K562 (cell line): ENCODE measurements around the gene TCL1B. TPM values are rescaled to one million over a fixed set of nuclear protein-coding genes. Genes with fewer than 3 reads are reported as not detected.

Experiments used
- ATAC-seq: fragments of 200-7000 bp; cut with Tn5 transposase; 3 replicates; pipeline ENCODE4 v1.9.1; 2020; ENCODE audit warnings: moderate library complexity
- BruUV-seq: library from RNA; stranded (reverse); fragments of 400-500 nt; replicated peaks from 2 replicates; lab custom pipeline; 2021; lab: Mats Ljungman, UMichigan
- CTCF ChIA-PET: fragments of 300-600 bp; formaldehyde crosslinking; extraction: SDS; loops from one replicate; lab custom pipeline; 2021; ENCODE audit warnings: low intra/inter-chr PET ratio; lab: Yijun Ruan, JAX
- POLR2A ChIA-PET: fragments of 300-600, 350-650 bp; sonication (Branson Sonifier 250); formaldehyde crosslinking; extraction: SDS; loops from one replicate; lab custom pipeline; 2021; ENCODE audit warnings: antibody characterized with exemption, inconsistent platforms; lab: Yijun Ruan, JAX
- DNase-seq, 4 experiments: peaks; one replicate each; pipeline versions ENCODE4 v3.0.0 to v3.0.0-alpha.2; 2011 to 2018; ENCODE audit warnings: low spot score in 3 of 4, mixed read lengths in 3 of 4; ENCODE audit errors: extremely low read depth in 1 of 4
- FAIRE-seq: peaks from 2 replicates; lab custom pipeline; 2011; peaks lifted over from hg19 to GRCh38; lab: Jason Lieb, UNC
- H2AFZ ChIP-seq: 2 replicates; pipeline ENCODE4 v1.6.0; 2011; ENCODE audit warnings: low read depth, low read length, control low read depth, inconsistent platforms
- H3K27ac ChIP-seq: fragments of 200-600 bp; 3 replicates; pipeline ENCODE4 v1.8.0; 2011; ENCODE audit warnings: low read depth, mild to moderate bottlenecking, control low read depth, inconsistent platforms, low read length, moderate library complexity, mixed read lengths; ENCODE audit errors: extremely low read depth
- H3K27me3 ChIP-seq, 2 experiments: fragments of 300-600 bp in 1 of 2; 2 replicates in 1 of 2; 3 replicates in 1 of 2; pipeline versions ENCODE4 v1.6.0 to v1.8.0; 2011; ENCODE audit warnings: inconsistent platforms in 2 of 2, low read length in 2 of 2, mild to moderate bottlenecking in 1 of 2, mixed read lengths in 1 of 2, moderate library complexity in 1 of 2; ENCODE audit not compliant: control insufficient read depth in 2 of 2, insufficient read depth in 2 of 2
- H3K36me3 ChIP-seq: fragments of 300-600 bp; 3 replicates; pipeline ENCODE4 v1.8.0; 2011; ENCODE audit warnings: mild to moderate bottlenecking, low read length, inconsistent platforms; ENCODE audit not compliant: control insufficient read depth, insufficient read depth
- H3K4me1 ChIP-seq, 2 experiments: fragments of 200-600 bp in 1 of 2; replicated peaks in 1 of 2; 2 replicates in 1 of 2; 3 replicates in 1 of 2; pipeline versions ENCODE4 v1.5.1 to v1.8.0; 2011; ENCODE audit warnings: inconsistent platforms in 2 of 2, low read length in 2 of 2, mild to moderate bottlenecking in 1 of 2, mixed read lengths in 1 of 2, moderate library complexity in 1 of 2; ENCODE audit not compliant: control insufficient read depth in 2 of 2, insufficient read depth in 2 of 2
- H3K4me2 ChIP-seq: 2 replicates; pipeline ENCODE4 v1.6.1; 2011; ENCODE audit warnings: low read length, control low read depth, inconsistent platforms, mixed read lengths; ENCODE audit not compliant: insufficient read depth
- H3K4me3 ChIP-seq: fragments of 200-600 bp; sonication (generic), shearing (Covaris generic); 2 replicates; pipeline ENCODE4 v1.5.1; 2016; ENCODE audit warnings: control low read depth, inconsistent platforms
- H3K79me2 ChIP-seq: fragments of 200-600 bp; 3 replicates; pipeline ENCODE4 v1.8.0; 2011; ENCODE audit warnings: low read length, inconsistent platforms; ENCODE audit not compliant: control insufficient read depth, insufficient read depth
- H3K9ac ChIP-seq, 2 experiments: 2 replicates each; pipeline versions ENCODE4 v1.6.0 to v1.6.1; 2011; ENCODE audit warnings: low read depth in 2 of 2, low read length in 2 of 2, control low read depth in 1 of 2, inconsistent platforms in 1 of 2, mild to moderate bottlenecking in 1 of 2, mixed read lengths in 1 of 2; ENCODE audit not compliant: insufficient read depth in 1 of 2
- H3K9me1 ChIP-seq: one replicate; pipeline ENCODE4 v1.6.0; 2011; ENCODE audit warnings: inconsistent platforms, mild to moderate bottlenecking, low read length, moderate library complexity; ENCODE audit not compliant: control insufficient read depth, insufficient read depth
- H3K9me3 ChIP-seq: replicated peaks from 2 replicates; pipeline ENCODE4 v1.5.1; 2011; ENCODE audit warnings: low read depth, low read length, inconsistent platforms; ENCODE audit not compliant: control insufficient read depth, insufficient read depth
- H4K20me1 ChIP-seq: replicated peaks from 2 replicates; pipeline ENCODE4 v1.6.1; 2011; ENCODE audit warnings: low read length, inconsistent platforms, mixed read lengths; ENCODE audit not compliant: control insufficient read depth, insufficient read depth
- CREBBP ChIP-seq: IDR thresholded peaks from one replicate; pipeline ENCODE4 v1.6.1; 2012; ENCODE audit warnings: low read depth, mild to moderate bottlenecking, control low read depth, inconsistent platforms, low read length
- GATA2 ChIP-seq: sonication (generic); formaldehyde crosslinking; IDR thresholded peaks from 2 replicates; pipeline ENCODE4 v1.4.0; 2020; ENCODE audit warnings: mild to moderate bottlenecking, missing genetic modification reagents
- MED1 ChIP-seq: sonication (generic); formaldehyde crosslinking; IDR thresholded peaks from 2 replicates; pipeline ENCODE4 v1.8.1; 2023; ENCODE audit warnings: missing genetic modification reagents, borderline replicate concordance
- NCOA4 ChIP-seq: fragments of 450-650 bp; IDR thresholded peaks from 2 replicates; pipeline ENCODE4 v1.6.1; 2018; ENCODE audit warnings: mild to moderate bottlenecking; ENCODE audit not compliant: partially characterized antibody
- PCBP1 ChIP-seq: fragments of 200-400 bp; formaldehyde crosslinking; IDR thresholded peaks from 2 replicates; pipeline ENCODE4 v1.6.1; 2018; ENCODE audit warnings: mild to moderate bottlenecking, low read depth, low read length; ENCODE audit not compliant: poor library complexity, severe bottlenecking
- SAP30 ChIP-seq: fragments of 200-600 bp; sonication (generic); IDR thresholded peaks from 2 replicates; pipeline ENCODE4 v1.6.1; 2012; ENCODE audit warnings: borderline replicate concordance, low read depth, mild to moderate bottlenecking, moderate library complexity, low read length, control low read depth, inconsistent platforms; ENCODE audit not compliant: insufficient read depth, poor library complexity, severe bottlenecking
- TAF1 ChIP-seq: IDR thresholded peaks from 2 replicates; pipeline ENCODE4 v1.6.1; 2011; ENCODE audit warnings: mild to moderate bottlenecking, low read length, moderate library complexity; ENCODE audit not compliant: insufficient read depth, control insufficient read depth, severe bottlenecking; ENCODE audit errors: extremely low read depth
- ZBTB9 ChIP-seq: fragments of 450-650 bp; formaldehyde crosslinking; IDR thresholded peaks from 2 replicates; pipeline ENCODE4 v1.4.0; 2020; ENCODE audit warnings: mild to moderate bottlenecking, moderate library complexity
- ZFP36 ChIP-seq: fragments of 150-350 bp; IDR thresholded peaks from 2 replicates; pipeline ENCODE4 v1.6.1; 2018; ENCODE audit warnings: low read length, low read depth; ENCODE audit not compliant: partially characterized antibody
- ZNF311 ChIP-seq: fragments of 250-450 bp; sonication (Bioruptor Pico); IDR thresholded peaks from 2 replicates; pipeline ENCODE4 v1.4.0; 2020; ENCODE audit warnings: mild to moderate bottlenecking, moderate library complexity
- ZNF354B ChIP-seq: fragments of 250-450 bp; sonication (Bioruptor Pico); IDR thresholded peaks from 2 replicates; pipeline ENCODE4 v1.4.0; 2020
- ZNF586 ChIP-seq: fragments of 450-650 bp; formaldehyde crosslinking; conservative IDR thresholded peaks from 2 replicates; pipeline ENCODE4 v1.4.0; 2020; ENCODE audit warnings: mild to moderate bottlenecking, moderate library complexity
- ZNF76 ChIP-seq: fragments of 250-450 bp; sonication (Bioruptor Pico); IDR thresholded peaks from 2 replicates; pipeline ENCODE4 v1.4.0; 2020; ENCODE audit warnings: mild to moderate bottlenecking, moderate library complexity, borderline replicate concordance
- WGBS: fragments of 100-300 bp; shearing (Covaris generic); methylation state at CpG from one replicate; pipeline ENCODE4 v1.1.6; 2016; ENCODE audit warnings: low coverage, mixed read lengths; ENCODE audit not compliant: insufficient coverage; ENCODE audit errors: missing lambda C conversion rate; 5-methylcytosine and 5-hydroxymethylcytosine counted together
- in situ Hi-C: fragments of 300-500 bp; cut with MboI; formaldehyde crosslinking; loops from 4 replicates; pipeline ENCODE4 v1.15.0; 2018; ENCODE audit warnings: inconsistent platforms, mixed read lengths
- intact Hi-C: fragments of 100-400 bp; cut with micrococcal nuclease; formaldehyde crosslinking; loops from 2 replicates; pipeline ENCODE4 v1.14.2; 2022
- polyA plus RNA-seq, 8 experiments: library from polyadenylated mRNA; depleted of rRNA in 4 of 8; stranded (reverse) in 5 of 8; unstranded in 3 of 8; fragments of >200 nt; fragmentation: Nextera tagmentation in 2 of 8; fragmentation: Illumina TruSeq in 1 of 8; extraction: Ambion mirVana in 2 of 8; extraction: Trizol in 1 of 8; gene quantifications; 2 replicates each; pipeline versions ENCODE4 v1.2.1 to v1.2.3, GENCODE V29; 2011 to 2014; ENCODE audit warnings: inconsistent platforms in 1 of 8, missing spikeins in 1 of 8
- total RNA-seq, 7 experiments: library from RNA; depleted of rRNA in 6 of 7; stranded (reverse); fragments of >200 nt in 6 of 7; fragmentation: Illumina TruSeq in 2 of 7; extraction: Trizol in 2 of 7; gene quantifications; 2 replicates each; pipeline versions ENCODE4 v1.2.1 to v1.2.3, GENCODE V29; 2011 to 2021; ENCODE audit warnings: low replicate concordance in 1 of 7
- TF ChIP-seq, protein P1 (sequence below): fragments of 450-650 bp; IDR thresholded peaks from 2 replicates; pipeline ENCODE4 v1.6.1; 2014; ENCODE audit warnings: low read depth, mild to moderate bottlenecking, moderate library complexity, borderline replicate concordance
- TF ChIP-seq, protein P2 (sequence below), 2 experiments: fragments of 150-350 bp in 1 of 2; IDR thresholded peaks; 2 replicates each; pipeline ENCODE4 v1.6.1; 2012 to 2016; ENCODE audit warnings: low read depth in 2 of 2, low read length in 2 of 2, mild to moderate bottlenecking in 1 of 2, moderate library complexity in 1 of 2

TCL1B gene
- total and polyA plus RNA-seq, 9 of the 15 experiments (the other 6 are each of a cell fraction or from before 2014, with no cell fraction given): not detected

DNA sequence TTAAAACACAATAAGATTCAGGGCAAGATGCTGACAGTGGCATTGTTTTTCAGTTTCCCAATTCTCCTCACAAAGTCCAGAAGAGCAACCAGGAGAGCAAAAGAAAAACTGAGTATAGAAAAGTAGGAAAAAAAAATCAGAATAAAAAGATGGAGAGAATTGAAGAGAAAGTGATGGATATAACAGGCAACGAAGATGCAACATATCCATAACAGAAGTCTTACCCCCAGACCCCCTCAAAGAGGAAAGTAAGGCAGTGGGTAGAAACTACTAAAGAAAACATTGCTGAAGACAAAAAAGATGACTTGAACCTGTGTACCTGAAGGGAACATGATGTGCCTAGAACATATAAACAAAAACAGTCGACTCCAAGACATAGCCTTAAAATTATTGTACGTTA is 17.1 kb downstream of the TCL1B start:
- no peak for ATAC-seq
- WGBS: 5% methylated on average over 3 of the region's 3 CpGs
- Histone ChIP-seq H3K9me3 (no peaks in the 10 kb centered on the region), H3K4me3 (no peak overlapping the region), H3K4me2 (no peak overlapping the region), H3K27me3 (no peaks in the 10 kb centered on the region; a peak in 2 of 5 replicates), H3K27ac (no peak overlapping the region), H3K79me2 (no peaks in the 10 kb centered on the region), H2AFZ (no peak overlapping the region), H3K9ac (no peak overlapping the region), H3K4me1 (no peaks in the 10 kb centered on the region), H3K9me1 (no peaks in the 10 kb centered on the region), H3K36me3 (no peaks in the 10 kb centered on the region), H4K20me1 (no peaks in the 10 kb centered on the region)
- BruUV-seq: no TSS peak
- ChIA-PET CTCF (no interaction called here), POLR2A (no interaction called here)
- intact Hi-C loops (no loop called here), in situ Hi-C loops (no loop called here)
- no peak for FAIRE-seq
- DNase-seq: no peak
- TF ChIP-seq ZBTB9 (CRISPR knock-in tag) (no peak), ZNF354B (CRISPR knock-in tag) (no peak), TAF1 (no peak), ZNF76 (CRISPR knock-in tag) (no peak), PCBP1 (no peak), ZFP36 (no peak), CREBBP (no peak), MED1 (no peak), ZNF586 (CRISPR knock-in tag) (no peak), NCOA4 (no peak), ZNF311 (no peak), SAP30 (no peak), GATA2 (CRISPR knock-in tag) (no peak)
- TF ChIP-seq, protein P1, sequence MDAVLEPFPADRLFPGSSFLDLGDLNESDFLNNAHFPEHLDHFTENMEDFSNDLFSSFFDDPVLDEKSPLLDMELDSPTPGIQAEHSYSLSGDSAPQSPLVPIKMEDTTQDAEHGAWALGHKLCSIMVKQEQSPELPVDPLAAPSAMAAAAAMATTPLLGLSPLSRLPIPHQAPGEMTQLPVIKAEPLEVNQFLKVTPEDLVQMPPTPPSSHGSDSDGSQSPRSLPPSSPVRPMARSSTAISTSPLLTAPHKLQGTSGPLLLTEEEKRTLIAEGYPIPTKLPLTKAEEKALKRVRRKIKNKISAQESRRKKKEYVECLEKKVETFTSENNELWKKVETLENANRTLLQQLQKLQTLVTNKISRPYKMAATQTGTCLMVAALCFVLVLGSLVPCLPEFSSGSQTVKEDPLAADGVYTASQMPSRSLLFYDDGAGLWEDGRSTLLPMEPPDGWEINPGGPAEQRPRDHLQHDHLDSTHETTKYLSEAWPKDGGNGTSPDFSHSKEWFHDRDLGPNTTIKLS: no peak
- TF ChIP-seq, protein P2, sequence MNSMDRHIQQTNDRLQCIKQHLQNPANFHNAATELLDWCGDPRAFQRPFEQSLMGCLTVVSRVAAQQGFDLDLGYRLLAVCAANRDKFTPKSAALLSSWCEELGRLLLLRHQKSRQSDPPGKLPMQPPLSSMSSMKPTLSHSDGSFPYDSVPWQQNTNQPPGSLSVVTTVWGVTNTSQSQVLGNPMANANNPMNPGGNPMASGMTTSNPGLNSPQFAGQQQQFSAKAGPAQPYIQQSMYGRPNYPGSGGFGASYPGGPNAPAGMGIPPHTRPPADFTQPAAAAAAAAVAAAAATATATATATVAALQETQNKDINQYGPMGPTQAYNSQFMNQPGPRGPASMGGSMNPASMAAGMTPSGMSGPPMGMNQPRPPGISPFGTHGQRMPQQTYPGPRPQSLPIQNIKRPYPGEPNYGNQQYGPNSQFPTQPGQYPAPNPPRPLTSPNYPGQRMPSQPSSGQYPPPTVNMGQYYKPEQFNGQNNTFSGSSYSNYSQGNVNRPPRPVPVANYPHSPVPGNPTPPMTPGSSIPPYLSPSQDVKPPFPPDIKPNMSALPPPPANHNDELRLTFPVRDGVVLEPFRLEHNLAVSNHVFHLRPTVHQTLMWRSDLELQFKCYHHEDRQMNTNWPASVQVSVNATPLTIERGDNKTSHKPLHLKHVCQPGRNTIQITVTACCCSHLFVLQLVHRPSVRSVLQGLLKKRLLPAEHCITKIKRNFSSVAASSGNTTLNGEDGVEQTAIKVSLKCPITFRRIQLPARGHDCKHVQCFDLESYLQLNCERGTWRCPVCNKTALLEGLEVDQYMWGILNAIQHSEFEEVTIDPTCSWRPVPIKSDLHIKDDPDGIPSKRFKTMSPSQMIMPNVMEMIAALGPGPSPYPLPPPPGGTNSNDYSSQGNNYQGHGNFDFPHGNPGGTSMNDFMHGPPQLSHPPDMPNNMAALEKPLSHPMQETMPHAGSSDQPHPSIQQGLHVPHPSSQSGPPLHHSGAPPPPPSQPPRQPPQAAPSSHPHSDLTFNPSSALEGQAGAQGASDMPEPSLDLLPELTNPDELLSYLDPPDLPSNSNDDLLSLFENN (IDR thresholded peaks at IDR 0.05; ENCODE audit: low read depth in 2 of 2, low read length in 2 of 2): no peak
